Measurements from ENCODE around the gene TCL1B. TPM values are rescaled to one million over a fixed set of nuclear protein-coding genes. Genes with fewer than 3 reads are reported as not detected.

TCL1B gene
- total RNA-seq, 1 experiment from 2014 or later, result not detected

DNA sequence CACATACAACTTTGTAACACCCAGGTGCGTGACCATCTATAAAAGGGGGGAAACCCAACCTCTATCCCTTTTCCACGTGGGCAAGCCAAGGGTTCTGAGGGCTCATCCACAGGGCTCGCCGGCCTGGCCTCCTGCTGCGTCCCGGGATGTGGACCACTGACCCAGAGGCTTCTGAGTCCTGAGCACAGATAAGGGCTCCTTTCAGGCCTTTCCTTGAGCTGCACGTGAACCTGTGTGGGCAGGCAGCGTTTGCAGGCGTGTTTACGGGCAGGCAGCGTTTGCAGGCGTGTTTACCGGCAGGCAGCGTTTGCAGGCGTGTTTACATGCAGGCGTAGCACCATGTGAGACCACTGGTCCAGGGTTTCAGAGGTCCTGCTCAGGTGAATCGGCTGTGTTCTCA, 23.9 kb downstream of the TCL1B start:
- no TSS peak for BruUV-seq (replicated peaks)
- intact Hi-C loops (cut with micrococcal nuclease; ENCODE audit: unreplicated experiment) (no loop called here), in situ Hi-C loops (cut with HindIII; ENCODE audit: low pct_unique_long_range_greater_than_20kb, low sequenced_read_pairs) (no loop called here)
- CTCF ChIA-PET, result no interaction called here
- H3K36me3 ChIP-seq (ENCODE audit: control insufficient read depth, insufficient read depth, low read length), result no peaks in the 10 kb centered on the region
- H3K4me1 ChIP-seq (ENCODE audit: control insufficient read depth, insufficient read depth, low read length), result no peaks in the 10 kb centered on the region
- no peaks in the 10 kb centered on the region for H3K27me3 ChIP-seq (ENCODE audit: control insufficient read depth, insufficient read depth, low read length)
- POLR2A ChIA-PET, result no interaction called here
- TF ChIP-seq SIN3A (IDR thresholded peaks at IDR 0.05; ENCODE audit: borderline replicate concordance, insufficient read depth, low read depth, low read length) (no peak), TCF7L2 (IDR thresholded peaks at IDR 0.05; ENCODE audit: low read depth, low read length) (no peak), REST (IDR thresholded peaks at IDR 0.05; ENCODE audit: insufficient read depth in 1 of 2, low read depth in 2 of 2, low read length in 1 of 2) (no peak), POLR2AphosphoS5 (IDR thresholded peaks at IDR 0.05; ENCODE audit: low read depth, low read length) (no peak)
- TF ChIP-seq, protein P1, sequence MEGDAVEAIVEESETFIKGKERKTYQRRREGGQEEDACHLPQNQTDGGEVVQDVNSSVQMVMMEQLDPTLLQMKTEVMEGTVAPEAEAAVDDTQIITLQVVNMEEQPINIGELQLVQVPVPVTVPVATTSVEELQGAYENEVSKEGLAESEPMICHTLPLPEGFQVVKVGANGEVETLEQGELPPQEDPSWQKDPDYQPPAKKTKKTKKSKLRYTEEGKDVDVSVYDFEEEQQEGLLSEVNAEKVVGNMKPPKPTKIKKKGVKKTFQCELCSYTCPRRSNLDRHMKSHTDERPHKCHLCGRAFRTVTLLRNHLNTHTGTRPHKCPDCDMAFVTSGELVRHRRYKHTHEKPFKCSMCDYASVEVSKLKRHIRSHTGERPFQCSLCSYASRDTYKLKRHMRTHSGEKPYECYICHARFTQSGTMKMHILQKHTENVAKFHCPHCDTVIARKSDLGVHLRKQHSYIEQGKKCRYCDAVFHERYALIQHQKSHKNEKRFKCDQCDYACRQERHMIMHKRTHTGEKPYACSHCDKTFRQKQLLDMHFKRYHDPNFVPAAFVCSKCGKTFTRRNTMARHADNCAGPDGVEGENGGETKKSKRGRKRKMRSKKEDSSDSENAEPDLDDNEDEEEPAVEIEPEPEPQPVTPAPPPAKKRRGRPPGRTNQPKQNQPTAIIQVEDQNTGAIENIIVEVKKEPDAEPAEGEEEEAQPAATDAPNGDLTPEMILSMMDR (IDR thresholded peaks at IDR 0.05), result no peak
- H3K9me3 ChIP-seq (ENCODE audit: control insufficient read depth, insufficient read depth, low read depth, low read length), result no peaks in the 10 kb centered on the region
- DNase-seq (ENCODE audit: low read depth, low spot score) (no peak), ATAC-seq (no peak)
- H3K4me3 ChIP-seq (ENCODE audit: low read depth in 2 of 2, low read length in 2 of 2), result no peak overlapping the region
- no peak overlapping the region for H3K27ac ChIP-seq (ENCODE audit: low read length)

DNA sequence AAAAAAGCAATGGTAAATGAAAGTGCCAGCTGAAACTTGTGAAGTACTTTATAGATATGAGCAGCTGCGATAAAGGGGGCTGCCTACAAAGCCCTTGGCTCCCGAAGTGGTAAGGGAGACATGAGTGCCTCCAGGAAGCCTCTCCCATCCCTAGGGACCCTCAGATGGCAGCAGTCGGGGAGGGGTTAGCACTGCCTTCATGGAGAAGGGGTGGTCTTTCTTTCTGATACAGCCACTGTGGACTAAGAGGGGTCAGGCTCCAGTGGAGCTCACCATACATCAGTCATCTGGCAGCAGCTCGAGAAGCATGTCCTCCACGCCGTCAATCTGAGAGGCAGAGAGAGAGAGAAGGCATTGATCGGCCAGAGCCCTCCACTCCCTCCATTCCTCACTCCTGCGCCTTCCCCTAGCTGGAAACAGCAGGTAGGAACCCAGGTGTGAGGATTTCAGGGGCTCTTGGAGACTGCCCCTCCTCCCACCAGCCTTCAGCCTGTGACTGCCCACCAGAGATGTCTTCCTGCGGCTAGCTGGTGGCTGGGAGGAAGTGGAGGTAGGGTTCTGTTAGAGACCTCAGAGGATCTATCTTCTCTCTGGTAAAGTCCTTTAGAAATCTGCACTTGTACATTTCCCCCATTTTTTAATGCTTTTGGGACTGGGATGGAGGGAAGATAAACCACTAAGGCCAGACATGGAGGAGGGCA, 25.4 kb downstream of the TCL1B start:
- H3K27ac ChIP-seq (ENCODE audit: low read length), result no peak overlapping the region
- no peaks in the 10 kb centered on the region for H3K4me1 ChIP-seq (ENCODE audit: control insufficient read depth, insufficient read depth, low read length)
- intact Hi-C loops (cut with micrococcal nuclease; ENCODE audit: unreplicated experiment) (no loop called here), in situ Hi-C loops (cut with HindIII; ENCODE audit: low pct_unique_long_range_greater_than_20kb, low sequenced_read_pairs) (no loop called here)
- DNase-seq (ENCODE audit: low read depth, low spot score) (no peak), ATAC-seq (no peak)
- no peaks in the 10 kb centered on the region for H3K36me3 ChIP-seq (ENCODE audit: control insufficient read depth, insufficient read depth, low read length)
- ChIA-PET CTCF (interaction anchor here (0.7 kb wide), 1 partner anchor 1620 kb away, joined by 3 read pairs; no protein-coding TSS in a partner anchor), POLR2A (no interaction called here)
- no peak overlapping the region for H3K4me3 ChIP-seq (ENCODE audit: low read depth in 2 of 2, low read length in 2 of 2)
- no peaks in the 10 kb centered on the region for H3K9me3 ChIP-seq (ENCODE audit: control insufficient read depth, insufficient read depth, low read depth, low read length)
- no TSS peak for BruUV-seq (replicated peaks)
- H3K27me3 ChIP-seq (ENCODE audit: control insufficient read depth, insufficient read depth, low read length), result no peaks in the 10 kb centered on the region
- TF ChIP-seq POLR2AphosphoS5 (IDR thresholded peaks at IDR 0.05; ENCODE audit: low read depth, low read length) (no peak), REST (IDR thresholded peaks at IDR 0.05; ENCODE audit: insufficient read depth in 1 of 2, low read depth in 2 of 2, low read length in 1 of 2) (no peak), SIN3A (IDR thresholded peaks at IDR 0.05; ENCODE audit: borderline replicate concordance, insufficient read depth, low read depth, low read length) (no peak), TCF7L2 (IDR thresholded peaks at IDR 0.05; ENCODE audit: low read depth, low read length) (no peak)
- TF ChIP-seq, protein P1 (IDR thresholded peaks at IDR 0.05), result no peak

All from Panc1 (cell line).